Measurements from ENCODE around the gene PPIL6.

The PPIL6 gene

GRCh38 chr6:109449795-109450673 lies 9.6 kb upstream of the PPIL6 start:
- DNase-seq (ENCODE audit: low read depth in 1 of 2, low spot score in 1 of 2), result no peak

GRCh38 chr6:109449064-109449794 lies 8.8 kb upstream of the PPIL6 start:
- DNase-seq (ENCODE audit: low read depth in 1 of 2, low spot score in 1 of 2), result no peak

GRCh38 chr6:109448615-109449014 lies 8.2 kb upstream of the PPIL6 start:
- DNase-seq (ENCODE audit: low read depth in 1 of 2, low spot score in 1 of 2), result no peak

GRCh38 chr6:109447878-109448555 lies 7.6 kb upstream of the PPIL6 start:
- DNase-seq (ENCODE audit: low read depth in 1 of 2, low spot score in 1 of 2), result no peak

GRCh38 chr6:109447087-109447486 lies 6.7 kb upstream of the PPIL6 start:
- no peak for DNase-seq (ENCODE audit: low read depth in 1 of 2, low spot score in 1 of 2)

GRCh38 chr6:109446541-109446940 lies 6.1 kb upstream of the PPIL6 start:
- DNase-seq (ENCODE audit: low read depth in 1 of 2, low spot score in 1 of 2), result no peak

GRCh38 chr6:109446072-109446471 lies 5.6 kb upstream of the PPIL6 start:
- DNase-seq (ENCODE audit: low read depth in 1 of 2, low spot score in 1 of 2), result no peak

GRCh38 chr6:109445382-109445781 lies 5.0 kb upstream of the PPIL6 start:
- DNase-seq (ENCODE audit: low read depth in 1 of 2, low spot score in 1 of 2), result no peak

- no peak for DNase-seq (ENCODE audit: low read depth in 1 of 2, low spot score in 1 of 2)
Observed at GRCh38 chr6:109443425-109443950, 3.1 kb upstream of the PPIL6 start.

- no peak for DNase-seq (ENCODE audit: low read depth in 1 of 2, low spot score in 1 of 2)
Observed at GRCh38 chr6:109442393-109442924, 2.0 kb upstream of the PPIL6 start.

GRCh38 chr6:109441069-109441816 lies 815 bp upstream of the PPIL6 start:
- DNase-seq (ENCODE audit: low read depth in 1 of 2, low spot score in 1 of 2), result peak in 1 of 2 donors; percentile 30

- DNase-seq (ENCODE audit: low read depth in 1 of 2, low spot score in 1 of 2), result no peak
Observed at GRCh38 chr6:109436041-109436440, 4.4 kb downstream of the PPIL6 start.

GRCh38 chr6:109434456-109434855 lies 6.0 kb downstream of the PPIL6 start:
- DNase-seq (ENCODE audit: low read depth in 1 of 2, low spot score in 1 of 2), result no peak

- no peak for DNase-seq (ENCODE audit: low read depth in 1 of 2, low spot score in 1 of 2)
Observed at GRCh38 chr6:109429496-109429895, 10.9 kb downstream of the PPIL6 start.

GRCh38 chr6:109428889-109429477 lies 11.4 kb downstream of the PPIL6 start:
- no peak for DNase-seq (ENCODE audit: low read depth in 1 of 2, low spot score in 1 of 2)

GRCh38 chr6:109424946-109425345 lies 15.5 kb downstream of the PPIL6 start:
- DNase-seq (ENCODE audit: low read depth in 1 of 2, low spot score in 1 of 2), result no peak

- DNase-seq (ENCODE audit: low read depth in 1 of 2, low spot score in 1 of 2), result no peak
Observed at GRCh38 chr6:109421184-109421583, 19.2 kb downstream of the PPIL6 start.

- DNase-seq (ENCODE audit: low read depth in 1 of 2, low spot score in 1 of 2), result no peak
Observed at GRCh38 chr6:109420751-109421150, 19.7 kb downstream of the PPIL6 start.

- no peak for DNase-seq (ENCODE audit: low read depth in 1 of 2, low spot score in 1 of 2)
Observed at GRCh38 chr6:109417646-109418045, 22.8 kb downstream of the PPIL6 start.

- no peak for DNase-seq (ENCODE audit: low read depth in 1 of 2, low spot score in 1 of 2)
Observed at GRCh38 chr6:109411034-109411433, 29.4 kb downstream of the PPIL6 start.
